Measurements from ENCODE around the gene ZW10.

- TF ChIP-seq REST (IDR thresholded peaks at IDR 0.05; ENCODE audit: insufficient replicate concordance, low read depth) = no peak
- no peak for TF ChIP-seq CTCF (IDR thresholded peaks at IDR 0.05; ENCODE audit: insufficient read depth, low read length)
- no peak for TF ChIP-seq POLR2AphosphoS5 (IDR thresholded peaks at IDR 0.05; ENCODE audit: low read depth)
- TF ChIP-seq GABPA (IDR thresholded peaks at IDR 0.05; ENCODE audit: low read depth) = no peak
Measured at GRCh38 chr11:113781682-113782081, 8.2 kb upstream of the ZW10 start.
